Activated CD8-positive, alpha-beta T cell treated with anti-CD3 and anti-CD28 coated beads for 36 hours (primary cell): Measurements from ENCODE around the gene TIE1. TPM values are rescaled to one million over a fixed set of nuclear protein-coding genes. Genes with fewer than 3 reads are reported as not detected.

ENCODE experiments used
- ATAC-seq: fragments of 200-7000 bp; cut with Tn5 transposase; one replicate; pipeline ENCODE4 v1.10.0; 2021; ENCODE audit warnings: mild to moderate bottlenecking, moderate library complexity
- CTCF ChIA-PET: fragments of 350-600 bp; sonication (Branson Sonifier 250); formaldehyde crosslinking; loops from one replicate; lab custom pipeline; 2021; ENCODE audit warnings: antibody characterized with exemption; lab: Charles Lee
- POLR2A ChIA-PET: fragments of 350-600 bp; sonication (Branson Sonifier 250); formaldehyde crosslinking; loops from one replicate; lab custom pipeline; 2021; ENCODE audit warnings: antibody characterized with exemption; lab: Charles Lee
- DNase-seq: peaks from one replicate; pipeline ENCODE4 v3.0.0-alpha.2; 2020
- H3K27ac Mint-ChIP-seq: one replicate; pipeline ENCODE4 v1.8.0; 2021; ENCODE audit warnings: mild to moderate bottlenecking, mixed read lengths
- H3K27me3 Mint-ChIP-seq: one replicate; pipeline ENCODE4 v1.8.0; 2021; ENCODE audit warnings: mixed read lengths
- H3K36me3 Mint-ChIP-seq: one replicate; pipeline ENCODE4 v1.8.0; 2021; ENCODE audit warnings: low read depth, mixed read lengths
- H3K4me1 Mint-ChIP-seq: one replicate; pipeline ENCODE4 v1.8.0; 2021; ENCODE audit warnings: low read depth, mixed read lengths
- H3K4me3 Mint-ChIP-seq: one replicate; pipeline ENCODE4 v1.8.0; 2021; ENCODE audit warnings: mild to moderate bottlenecking, moderate library complexity, mixed read lengths
- H3K9me3 Mint-ChIP-seq: one replicate; pipeline ENCODE4 v1.8.0; 2021; ENCODE audit warnings: mixed read lengths
- CTCF ChIP-seq: fragments of 200-600 bp; IDR thresholded peaks from one replicate; pipeline ENCODE4 v1.8.0; 2022; ENCODE audit warnings: antibody characterized with exemption, mild to moderate bottlenecking
- intact Hi-C: fragments of 100-400 bp; cut with micrococcal nuclease; formaldehyde crosslinking; loops from one replicate; pipeline ENCODE4 v1.10.0; 2022
- total RNA-seq, 2 experiments: library from RNA; stranded (reverse); gene quantifications; one replicate each; pipeline ENCODE4 v1.2.3, GENCODE V29; 2021

Gene TIE1
- total RNA-seq, 2 experiments from 2014 or later, result 0.25 TPM; not detected in 1

- POLR2A ChIA-PET, result interaction anchor here (0.6 kb wide), 1 partner anchor 53 kb away, joined by 3 read pairs; no protein-coding TSS in a partner anchor
- TF ChIP-seq CTCF, result no peak
- H3K36me3 Mint-ChIP-seq, result no peaks in the 10 kb centered on the region
- no peak overlapping the region for H3K4me3 Mint-ChIP-seq
- ATAC-seq (no peak), DNase-seq (no peak)
- H3K27ac Mint-ChIP-seq, result no peak overlapping the region
- no peaks in the 10 kb centered on the region for H3K27me3 Mint-ChIP-seq
- CTCF ChIA-PET, result no interaction called here
- H3K4me1 Mint-ChIP-seq, result no peaks in the 10 kb centered on the region
- intact Hi-C loops, result no loop called here
- H3K9me3 Mint-ChIP-seq, result no peaks in the 10 kb centered on the region
Measured at GRCh38 chr1:43306688-43307457, 6.1 kb downstream of the TIE1 start.

- Mint-ChIP-seq H3K4me3 (no peak overlapping the region), H3K4me1 (no peaks in the 10 kb centered on the region), H3K27me3 (no peaks in the 10 kb centered on the region), H3K9me3 (no peaks in the 10 kb centered on the region), H3K27ac (no peak overlapping the region), H3K36me3 (no peaks in the 10 kb centered on the region)
- POLR2A ChIA-PET, result interaction anchor here (0.6 kb wide), 1 partner anchor 54 kb away, joined by 3 read pairs; no protein-coding TSS in a partner anchor
- CTCF ChIA-PET, result no interaction called here
- intact Hi-C loops, result no loop called here
- no peak for ATAC-seq
- no peak for TF ChIP-seq CTCF
- no peak for DNase-seq
Measured at GRCh38 chr1:43307458-43308158, 6.8 kb downstream of the TIE1 start.

DNA sequence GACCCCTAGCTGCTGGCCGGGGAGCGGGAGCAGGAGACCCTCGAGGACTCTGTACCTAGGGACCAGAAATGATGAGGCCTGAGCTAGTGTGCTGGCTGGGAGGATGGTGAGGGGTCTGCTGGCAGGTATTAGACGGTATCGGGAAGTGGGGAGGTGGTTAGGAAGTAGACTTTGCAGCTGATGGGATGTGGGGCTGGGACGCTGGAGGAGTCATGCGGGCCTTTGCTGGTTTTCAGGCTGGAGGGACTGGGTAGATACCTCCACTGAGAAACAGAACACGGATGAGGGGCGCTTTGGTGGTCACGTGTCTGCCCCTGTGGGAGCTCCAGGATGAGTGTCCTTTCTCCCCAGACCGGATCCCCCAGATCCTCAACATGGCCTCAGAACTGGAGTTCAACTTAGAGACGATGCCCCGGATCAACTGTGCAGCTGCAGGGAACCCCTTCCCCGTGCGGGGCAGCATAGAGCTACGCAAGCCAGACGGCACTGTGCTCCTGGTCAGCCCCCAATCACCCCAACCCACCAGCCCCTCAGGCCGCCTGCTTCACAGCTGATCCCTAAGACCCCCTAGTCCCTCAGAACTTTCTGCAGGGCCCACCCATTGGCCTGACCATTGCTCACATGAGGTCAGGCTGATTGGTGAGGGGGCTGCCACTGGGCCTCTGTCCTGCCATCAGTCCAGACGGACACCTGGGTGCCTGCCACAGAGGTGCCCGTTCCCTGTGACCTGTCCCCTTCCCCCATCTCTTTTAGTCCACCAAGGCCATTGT is 8.0 kb downstream of the TIE1 start:
- H3K4me3 Mint-ChIP-seq, result no peak overlapping the region
- intact Hi-C loops, result no loop called here
- CTCF ChIA-PET, result no interaction called here
- DNase-seq (no peak), ATAC-seq (no peak)
- H3K27me3 Mint-ChIP-seq, result no peaks in the 10 kb centered on the region
- H3K36me3 Mint-ChIP-seq, result no peaks in the 10 kb centered on the region
- H3K4me1 Mint-ChIP-seq, result no peaks in the 10 kb centered on the region
- H3K27ac Mint-ChIP-seq, result no peak overlapping the region
- no peaks in the 10 kb centered on the region for H3K9me3 Mint-ChIP-seq
- TF ChIP-seq CTCF, result no peak
- POLR2A ChIA-PET, result interaction anchor here (0.6 kb wide), 1 partner anchor 79 kb away, joined by 3 read pairs; no protein-coding TSS in a partner anchor

DNA sequence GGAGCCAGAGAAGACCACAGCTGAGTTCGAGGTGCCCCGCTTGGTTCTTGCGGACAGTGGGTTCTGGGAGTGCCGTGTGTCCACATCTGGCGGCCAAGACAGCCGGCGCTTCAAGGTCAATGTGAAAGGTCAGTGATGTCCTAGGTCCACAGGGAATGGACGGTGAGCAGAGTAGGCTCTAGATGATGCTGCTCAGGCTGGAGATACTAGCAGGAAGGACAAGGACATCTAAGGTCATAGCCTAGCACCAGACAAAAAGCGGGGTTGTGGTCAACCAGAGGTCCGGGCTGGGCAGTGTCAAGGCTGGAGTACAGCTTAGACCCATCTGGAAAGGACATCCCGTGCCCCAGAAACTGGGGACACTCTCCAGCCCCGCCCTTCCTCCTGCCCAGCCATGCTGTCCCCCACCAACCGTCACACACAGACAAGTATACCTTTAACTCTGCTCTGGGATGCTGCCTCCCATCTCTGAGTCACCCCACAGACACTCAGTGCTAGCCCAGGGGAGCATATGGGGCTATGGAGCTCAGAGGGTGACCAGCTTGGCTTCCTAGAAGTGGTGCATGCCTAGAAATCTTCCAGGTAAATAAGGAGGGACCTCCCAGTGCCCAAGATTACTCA is 8.7 kb downstream of the TIE1 start:
- TF ChIP-seq CTCF, result no peak
- DNase-seq, result no peak
- ChIA-PET CTCF (no interaction called here), POLR2A (interaction anchor here (0.6 kb wide), 1 partner anchor 79 kb away, joined by 3 read pairs; no protein-coding TSS in a partner anchor)
- Mint-ChIP-seq H3K4me1 (no peaks in the 10 kb centered on the region), H3K4me3 (no peak overlapping the region), H3K36me3 (no peaks in the 10 kb centered on the region), H3K9me3 (no peaks in the 10 kb centered on the region), H3K27ac (no peak overlapping the region), H3K27me3 (no peaks in the 10 kb centered on the region)
- no peak for ATAC-seq
- intact Hi-C loops, result no loop called here
